ENCODE data around the gene GNG7. TPM values are rescaled to one million over a fixed set of nuclear protein-coding genes. Genes with fewer than 3 reads are reported as not detected.

Gene GNG7
- total and polyA plus RNA-seq, 2 donors (not counting 3 experiments of a cell fraction or from before 2014, with no cell fraction given): 0.29 to 0.84 TPM

- Histone ChIP-seq H4K20me1 (replicated peaks; ENCODE audit: control insufficient read depth, extremely low read depth, insufficient read depth, low read length) (no peaks in the 10 kb centered on the region), H3K9ac (replicated peaks; ENCODE audit: extremely low read depth, insufficient read depth, low read length) (no peak overlapping the region), H3K9me3 (replicated peaks; ENCODE audit: control insufficient read depth, insufficient read depth, low read length) (no peaks in the 10 kb centered on the region), H3K27me3 (ENCODE audit: control insufficient read depth in 2 of 2, insufficient read depth in 2 of 2, low read length in 2 of 2) (peaks cover 20 to 25% of the 10 kb centered on the region in 2 experiments), H3K4me3 (replicated peaks in 1 of 3; ENCODE audit: insufficient read depth in 1 of 3, low read depth in 1 of 3, low read length in 3 of 3) (no peak overlapping the region), H3K79me2 (ENCODE audit: control insufficient read depth, insufficient read depth, low read length) (no peaks in the 10 kb centered on the region), H3K4me1 (ENCODE audit: control insufficient read depth, extremely low read depth, insufficient read depth, low read length) (no peaks in the 10 kb centered on the region), H3K36me3 (ENCODE audit: control insufficient read depth in 2 of 2, extremely low read depth in 1 of 2, insufficient read depth in 2 of 2, low read length in 2 of 2) (no peaks in the 10 kb centered on the region), H3K9me1 (replicated peaks; ENCODE audit: control insufficient read depth, extremely low read depth, insufficient read depth, low read length) (no peaks in the 10 kb centered on the region), H3K27ac (ENCODE audit: insufficient read depth, low read depth, low read length) (no peak overlapping the region), H3K4me2 (ENCODE audit: insufficient read depth, low read length) (peak overlapping the region; percentile 2), H2AFZ (ENCODE audit: low read depth, low read length) (peak overlapping the region; percentile 34)
- CTCF ChIA-PET: no interaction called here
- BruUV-seq (replicated peaks): no TSS peak
- FAIRE-seq: no peak
- DNase-seq (ENCODE audit: low read depth, low spot score): no peak
- TF ChIP-seq FOS (IDR thresholded peaks at IDR 0.05; ENCODE audit: borderline replicate concordance, insufficient read depth, low read length) (no peak), POLR2A (IDR thresholded peaks at IDR 0.05; ENCODE audit: low read depth, low read length) (no peak), MAX (IDR thresholded peaks at IDR 0.05; ENCODE audit: insufficient read depth, insufficient read length) (no peak), MYC (IDR thresholded peaks at IDR 0.05; ENCODE audit: low read depth, low read length) (no peak), POLR2AphosphoS5 (IDR thresholded peaks at IDR 0.05; ENCODE audit: insufficient read depth, low read depth, low read length) (no peak), JUN (IDR thresholded peaks at IDR 0.05; ENCODE audit: borderline replicate concordance, insufficient read depth, insufficient read length, low read depth) (no peak), EZH2 (IDR thresholded peaks at IDR 0.05; ENCODE audit: borderline replicate concordance, low read depth, low read length, severe bottlenecking) (no peak), CTCF (IDR thresholded peaks at IDR 0.05; ENCODE audit: extremely low read depth in 1 of 2, insufficient read depth in 1 of 2, low read depth in 1 of 2, low read length in 2 of 2) (no peak), GATA2 (IDR thresholded peaks at IDR 0.05; ENCODE audit: insufficient read depth, insufficient read length, low read depth, low read length) (no peak)
- POLR2A ChIA-PET: no interaction called here
- dilution Hi-C loops (cut with MboI; ENCODE audit: extremely low pct_ligation_motif_present, low sequenced_read_pairs): no loop called here
- intact Hi-C loops (cut with micrococcal nuclease): no loop called here
These were observed 563 bp upstream of the GNG7 start for GRCh38 chr19:2703077-2703437.

Data from endothelial cell of umbilical vein (primary cell).